ENCODE measurements around the gene STXBP1. TPM values are rescaled to one million over a fixed set of nuclear protein-coding genes. Genes with fewer than 3 reads are reported as not detected.

STXBP1 gene
- total and polyA plus RNA-seq, 9 of the 15 experiments (the other 6 are each of a cell fraction or from before 2014, with no cell fraction given): 4.6 to 35.1 (median 9.7) TPM

DNA sequence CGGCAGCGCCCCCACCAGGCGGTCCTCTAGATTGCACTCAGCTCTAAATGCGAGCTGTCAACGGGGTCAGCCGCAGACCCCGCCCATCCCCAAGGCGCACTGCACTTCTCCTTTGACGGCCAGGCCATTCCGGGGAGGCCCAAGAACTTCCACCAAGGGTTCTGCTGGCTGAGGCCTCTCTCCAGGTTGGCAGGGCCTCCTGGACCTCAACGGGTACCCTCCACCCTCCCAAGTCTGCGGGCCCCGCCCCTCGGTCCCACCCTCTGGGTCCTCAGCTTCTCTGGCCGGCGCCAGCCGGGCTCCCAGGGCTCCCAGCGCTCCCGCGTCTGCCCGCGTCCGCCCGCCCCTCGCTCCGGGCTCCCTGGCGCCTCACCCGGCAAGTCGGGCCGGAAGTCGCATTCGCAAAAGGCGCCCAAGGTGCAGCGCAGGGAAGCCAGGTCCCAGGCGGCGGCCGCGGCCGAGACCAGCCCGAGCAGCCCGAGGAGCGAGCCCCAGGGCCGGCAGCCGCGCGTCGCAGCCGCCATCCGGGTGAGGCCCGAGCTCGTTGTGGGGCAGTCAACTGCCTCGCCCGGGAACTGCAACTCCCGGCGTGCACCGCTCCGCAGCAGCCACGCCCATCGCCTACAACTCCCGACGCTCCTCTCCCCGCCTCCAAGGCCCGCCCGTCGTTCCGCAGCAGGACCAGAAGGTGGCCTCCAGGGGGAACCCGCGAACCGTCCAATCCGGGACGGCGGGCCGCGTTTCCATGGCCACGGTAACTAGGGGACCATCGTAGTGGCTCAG lies 122.9 kb downstream of the STXBP1 start, which contains the start of gene TOR2A (continued):
- TF ChIP-seq, protein P1, sequence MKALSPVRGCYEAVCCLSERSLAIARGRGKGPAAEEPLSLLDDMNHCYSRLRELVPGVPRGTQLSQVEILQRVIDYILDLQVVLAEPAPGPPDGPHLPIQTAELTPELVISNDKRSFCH (CRISPR knock-in tag; IDR thresholded peaks at IDR 0.05): no peak
- TF ChIP-seq, protein P1 (tag; IDR thresholded peaks at IDR 0.05): 0 out of 2 replicates have a peak, but pooled peaks have one; percentile 50
- TF ChIP-seq MEF2A (IDR thresholded peaks at IDR 0.05; ENCODE audit: control insufficient read depth, low read depth, low read length) (no peak), ZNF143 (CRISPR knock-in tag; IDR thresholded peaks at IDR 0.05) (peak; percentile 96), ZNF124 (CRISPR knock-in tag; IDR thresholded peaks at IDR 0.05) (no peak), RBM34 (IDR thresholded peaks at IDR 0.05; ENCODE audit: borderline replicate concordance, insufficient read depth, low read length) (no peak; the same call in 1 of the 2 replicates), TRIM28 (IDR thresholded peaks at IDR 0.05) (no peak), SMAD1 (IDR thresholded peaks at IDR 0.05; ENCODE audit: low read depth, low read length, partially characterized antibody) (no peak), ZNF175 (CRISPR knock-in tag; IDR thresholded peaks at IDR 0.05; ENCODE audit: low read depth) (peak; percentile 81), PHTF2 (CRISPR knock-in tag; IDR thresholded peaks at IDR 0.05) (no peak), MYC (IDR thresholded peaks at IDR 0.05; ENCODE audit: low read depth, low read length) (peak; percentile 53; the same call in 1 of the 2 replicates), MYC (CRISPR knock-in tag; IDR thresholded peaks at IDR 0.05; ENCODE audit: borderline replicate concordance, low read depth) (no peak), FUS (optimal IDR thresholded peaks at IDR 0.05; ENCODE audit: low read depth, low read length) (peak; percentile 80), HDAC6 (IDR thresholded peaks at IDR 0.05; ENCODE audit: low read depth, low read length) (no peak), NFYB (IDR thresholded peaks at IDR 0.05; ENCODE audit: extremely low read depth, insufficient read length) (no peak), PHF20 (IDR thresholded peaks at IDR 0.05; ENCODE audit: partially characterized antibody) (peak; percentile 34), TCFL5 (CRISPR knock-in tag; conservative IDR thresholded peaks at IDR 0.05) (no peak), EP400 (IDR thresholded peaks at IDR 0.05) (peak; percentile 66)
- TF ChIP-seq, protein P2, sequence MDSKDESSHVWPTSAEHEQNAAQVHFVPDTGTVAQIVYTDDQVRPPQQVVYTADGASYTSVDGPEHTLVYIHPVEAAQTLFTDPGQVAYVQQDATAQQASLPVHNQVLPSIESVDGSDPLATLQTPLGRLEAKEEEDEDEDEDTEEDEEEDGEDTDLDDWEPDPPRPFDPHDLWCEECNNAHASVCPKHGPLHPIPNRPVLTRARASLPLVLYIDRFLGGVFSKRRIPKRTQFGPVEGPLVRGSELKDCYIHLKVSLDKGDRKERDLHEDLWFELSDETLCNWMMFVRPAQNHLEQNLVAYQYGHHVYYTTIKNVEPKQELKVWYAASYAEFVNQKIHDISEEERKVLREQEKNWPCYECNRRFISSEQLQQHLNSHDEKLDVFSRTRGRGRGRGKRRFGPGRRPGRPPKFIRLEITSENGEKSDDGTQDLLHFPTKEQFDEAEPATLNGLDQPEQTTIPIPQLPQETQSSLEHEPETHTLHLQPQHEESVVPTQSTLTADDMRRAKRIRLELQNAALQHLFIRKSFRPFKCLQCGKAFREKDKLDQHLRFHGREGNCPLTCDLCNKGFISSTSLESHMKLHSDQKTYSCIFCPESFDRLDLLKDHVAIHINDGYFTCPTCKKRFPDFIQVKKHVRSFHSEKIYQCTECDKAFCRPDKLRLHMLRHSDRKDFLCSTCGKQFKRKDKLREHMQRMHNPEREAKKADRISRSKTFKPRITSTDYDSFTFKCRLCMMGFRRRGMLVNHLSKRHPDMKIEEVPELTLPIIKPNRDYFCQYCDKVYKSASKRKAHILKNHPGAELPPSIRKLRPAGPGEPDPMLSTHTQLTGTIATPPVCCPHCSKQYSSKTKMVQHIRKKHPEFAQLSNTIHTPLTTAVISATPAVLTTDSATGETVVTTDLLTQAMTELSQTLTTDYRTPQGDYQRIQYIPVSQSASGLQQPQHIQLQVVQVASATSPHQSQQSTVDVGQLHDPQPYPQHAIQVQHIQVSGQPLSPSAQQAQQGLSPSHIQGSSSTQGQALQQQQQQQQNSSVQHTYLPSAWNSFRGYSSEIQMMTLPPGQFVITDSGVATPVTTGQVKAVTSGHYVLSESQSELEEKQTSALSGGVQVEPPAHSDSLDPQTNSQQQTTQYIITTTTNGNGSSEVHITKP (IDR thresholded peaks at IDR 0.05; ENCODE audit: partially characterized antibody): peak; percentile 50
- TF ChIP-seq, protein P3, sequence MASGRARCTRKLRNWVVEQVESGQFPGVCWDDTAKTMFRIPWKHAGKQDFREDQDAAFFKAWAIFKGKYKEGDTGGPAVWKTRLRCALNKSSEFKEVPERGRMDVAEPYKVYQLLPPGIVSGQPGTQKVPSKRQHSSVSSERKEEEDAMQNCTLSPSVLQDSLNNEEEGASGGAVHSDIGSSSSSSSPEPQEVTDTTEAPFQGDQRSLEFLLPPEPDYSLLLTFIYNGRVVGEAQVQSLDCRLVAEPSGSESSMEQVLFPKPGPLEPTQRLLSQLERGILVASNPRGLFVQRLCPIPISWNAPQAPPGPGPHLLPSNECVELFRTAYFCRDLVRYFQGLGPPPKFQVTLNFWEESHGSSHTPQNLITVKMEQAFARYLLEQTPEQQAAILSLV (tag; IDR thresholded peaks at IDR 0.05): no peak
- TF ChIP-seq, protein P4, sequence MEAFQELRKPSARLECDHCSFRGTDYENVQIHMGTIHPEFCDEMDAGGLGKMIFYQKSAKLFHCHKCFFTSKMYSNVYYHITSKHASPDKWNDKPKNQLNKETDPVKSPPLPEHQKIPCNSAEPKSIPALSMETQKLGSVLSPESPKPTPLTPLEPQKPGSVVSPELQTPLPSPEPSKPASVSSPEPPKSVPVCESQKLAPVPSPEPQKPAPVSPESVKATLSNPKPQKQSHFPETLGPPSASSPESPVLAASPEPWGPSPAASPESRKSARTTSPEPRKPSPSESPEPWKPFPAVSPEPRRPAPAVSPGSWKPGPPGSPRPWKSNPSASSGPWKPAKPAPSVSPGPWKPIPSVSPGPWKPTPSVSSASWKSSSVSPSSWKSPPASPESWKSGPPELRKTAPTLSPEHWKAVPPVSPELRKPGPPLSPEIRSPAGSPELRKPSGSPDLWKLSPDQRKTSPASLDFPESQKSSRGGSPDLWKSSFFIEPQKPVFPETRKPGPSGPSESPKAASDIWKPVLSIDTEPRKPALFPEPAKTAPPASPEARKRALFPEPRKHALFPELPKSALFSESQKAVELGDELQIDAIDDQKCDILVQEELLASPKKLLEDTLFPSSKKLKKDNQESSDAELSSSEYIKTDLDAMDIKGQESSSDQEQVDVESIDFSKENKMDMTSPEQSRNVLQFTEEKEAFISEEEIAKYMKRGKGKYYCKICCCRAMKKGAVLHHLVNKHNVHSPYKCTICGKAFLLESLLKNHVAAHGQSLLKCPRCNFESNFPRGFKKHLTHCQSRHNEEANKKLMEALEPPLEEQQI (IDR thresholded peaks at IDR 0.05): no peak

Data from K562 (cell line).